HepG2 (cell line): ENCODE measurements around the gene LRRC8E. TPM values are rescaled to one million over a fixed set of nuclear protein-coding genes. Genes with fewer than 3 reads are reported as not detected.

ENCODE experiments used
- CBX5 ChIP-seq: sonication (generic); formaldehyde crosslinking; IDR thresholded peaks from 2 replicates; pipeline ENCODE4 v1.4.0; 2020; ENCODE audit warnings: missing genetic modification reagents, borderline replicate concordance
- FOXC1 ChIP-seq: sonication (generic); formaldehyde crosslinking; IDR thresholded peaks from 2 replicates; pipeline ENCODE4 v1.8.0; 2022; ENCODE audit warnings: mild to moderate bottlenecking, missing genetic modification reagents, borderline replicate concordance
- GTF3A ChIP-seq: sonication (generic); formaldehyde crosslinking; conservative IDR thresholded peaks from 2 replicates; pipeline ENCODE4 v1.4.0; 2020; ENCODE audit warnings: mild to moderate bottlenecking, missing genetic modification reagents
- GZF1 ChIP-seq: sonication (generic); formaldehyde crosslinking; IDR thresholded peaks from 2 replicates; pipeline ENCODE4 v1.5.1; 2020; ENCODE audit warnings: mild to moderate bottlenecking, missing genetic modification reagents
- HBP1 ChIP-seq: IDR thresholded peaks from 2 replicates; pipeline ENCODE4 v1.6.1; 2016; ENCODE audit warnings: low read depth, control low read depth
- KAT8 ChIP-seq: IDR thresholded peaks from 2 replicates; pipeline ENCODE4 v1.6.1; 2016; ENCODE audit warnings: missing genetic modification reagents, missing compliant biosample characterization
- KMT2A ChIP-seq: sonication (generic); formaldehyde crosslinking; IDR thresholded peaks from 2 replicates; pipeline ENCODE4 v1.4.0; 2020; ENCODE audit warnings: missing genetic modification reagents
- MED1 ChIP-seq: sonication (generic); formaldehyde crosslinking; IDR thresholded peaks from 2 replicates; pipeline ENCODE4 v1.4.0; 2020; ENCODE audit warnings: missing genetic modification reagents
- NCOR1 ChIP-seq: fragments of 200-600 bp; sonication (generic); IDR thresholded peaks from 2 replicates; pipeline ENCODE4 v1.7.0; 2017; ENCODE audit warnings: antibody characterized with exemption, low read length, borderline replicate concordance
- PHF20 ChIP-seq: sonication (generic); formaldehyde crosslinking; IDR thresholded peaks from 2 replicates; pipeline ENCODE4 v1.5.0; 2020; ENCODE audit warnings: mild to moderate bottlenecking, missing genetic modification reagents
- RBFOX2 ChIP-seq: fragments of 200-400 bp; formaldehyde crosslinking; IDR thresholded peaks from 2 replicates; pipeline ENCODE4 v1.6.1; 2017; ENCODE audit warnings: low read depth, mild to moderate bottlenecking, low read length
- SNAPC2 ChIP-seq: sonication (generic); formaldehyde crosslinking; IDR thresholded peaks from 2 replicates; pipeline ENCODE4 v1.8.1; 2022; ENCODE audit warnings: mild to moderate bottlenecking, missing genetic modification reagents
- SRF ChIP-seq: IDR thresholded peaks from 2 replicates; pipeline ENCODE4 v1.6.1; 2011; ENCODE audit warnings: mild to moderate bottlenecking, low read depth, low read length, moderate library complexity
- TCF12 ChIP-seq, 2 experiments: fragments of 450-650 bp in 1 of 2; sonication (generic) in 1 of 2; formaldehyde crosslinking in 1 of 2; IDR thresholded peaks; 2 replicates each; pipeline versions ENCODE4 v1.6.1 to v1.8.0; 2017 to 2022; ENCODE audit warnings: antibody characterized with exemption in 1 of 2, mild to moderate bottlenecking in 1 of 2, missing genetic modification reagents in 1 of 2, moderate library complexity in 1 of 2
- TERF1 ChIP-seq: sonication (generic); formaldehyde crosslinking; IDR thresholded peaks from 2 replicates; pipeline ENCODE4 v1.8.0; 2022; ENCODE audit warnings: mild to moderate bottlenecking, missing genetic modification reagents, moderate library complexity
- THRA ChIP-seq: sonication (generic); formaldehyde crosslinking; IDR thresholded peaks from 2 replicates; pipeline ENCODE4 v1.4.0; 2020; ENCODE audit warnings: missing genetic modification reagents, borderline replicate concordance
- THYN1 ChIP-seq: sonication (generic); formaldehyde crosslinking; IDR thresholded peaks from 2 replicates; pipeline ENCODE4 v1.8.1; 2023; ENCODE audit warnings: low read depth, mild to moderate bottlenecking, moderate library complexity, missing genetic modification reagents, borderline replicate concordance
- TSC22D2 ChIP-seq: sonication (generic); formaldehyde crosslinking; IDR thresholded peaks from 2 replicates; pipeline ENCODE4 v1.5.1; 2020; ENCODE audit warnings: missing genetic modification reagents, mild to moderate bottlenecking, borderline replicate concordance
- ZBTB38 ChIP-seq: sonication (generic); formaldehyde crosslinking; IDR thresholded peaks from 2 replicates; pipeline ENCODE4 v1.5.1; 2020; ENCODE audit warnings: mild to moderate bottlenecking, missing genetic modification reagents
- ZFYVE20 ChIP-seq: sonication (generic); formaldehyde crosslinking; IDR thresholded peaks from 2 replicates; pipeline ENCODE4 v1.8.0; 2023; ENCODE audit warnings: low read depth, mild to moderate bottlenecking, moderate library complexity, missing genetic modification reagents, borderline replicate concordance
- ZNF138 ChIP-seq: sonication (generic); formaldehyde crosslinking; IDR thresholded peaks from 2 replicates; pipeline ENCODE4 v1.5.0; 2020; ENCODE audit warnings: mild to moderate bottlenecking, low read depth, missing genetic modification reagents
- ZNF33A ChIP-seq: sonication (generic); formaldehyde crosslinking; IDR thresholded peaks from 2 replicates; pipeline ENCODE4 v1.5.1; 2020; ENCODE audit warnings: missing genetic modification reagents, mild to moderate bottlenecking, moderate library complexity, borderline replicate concordance
- ZNF460 ChIP-seq: sonication (generic); formaldehyde crosslinking; IDR thresholded peaks from 2 replicates; pipeline ENCODE4 v1.5.1; 2020; ENCODE audit warnings: missing genetic modification reagents, mild to moderate bottlenecking, borderline replicate concordance
- ZNF562 ChIP-seq: sonication (generic); formaldehyde crosslinking; IDR thresholded peaks from 2 replicates; pipeline ENCODE4 v1.8.0; 2022; ENCODE audit warnings: missing genetic modification reagents, borderline replicate concordance
- ZNF567 ChIP-seq: sonication (generic); formaldehyde crosslinking; IDR thresholded peaks from 2 replicates; pipeline ENCODE4 v1.8.1; 2023; ENCODE audit warnings: mild to moderate bottlenecking, missing genetic modification reagents, borderline replicate concordance
- ZNF570 ChIP-seq: sonication (generic); formaldehyde crosslinking; IDR thresholded peaks from 2 replicates; pipeline ENCODE4 v1.4.0; 2020; ENCODE audit warnings: mild to moderate bottlenecking, missing genetic modification reagents, borderline replicate concordance
- ZNF605 ChIP-seq: sonication (generic); formaldehyde crosslinking; IDR thresholded peaks from 2 replicates; pipeline ENCODE4 v1.8.0; 2022; ENCODE audit warnings: mild to moderate bottlenecking, missing genetic modification reagents
- ZNF619 ChIP-seq: sonication (generic); formaldehyde crosslinking; IDR thresholded peaks from 2 replicates; pipeline ENCODE4 v1.4.0; 2020; ENCODE audit warnings: mild to moderate bottlenecking, missing genetic modification reagents
- ZSCAN21 ChIP-seq: sonication (generic); formaldehyde crosslinking; IDR thresholded peaks from 2 replicates; pipeline ENCODE4 v1.8.0; 2022; ENCODE audit warnings: mild to moderate bottlenecking, missing genetic modification reagents, moderate library complexity, borderline replicate concordance
- polyA plus RNA-seq, 8 experiments: library from polyadenylated mRNA; depleted of rRNA in 3 of 8; stranded (reverse) in 7 of 8; unstranded in 1 of 8; fragments of >200 nt; fragmentation: Illumina TruSeq in 4 of 8; extraction: Trizol in 4 of 8; gene quantifications; 2 replicates each; pipeline versions ENCODE4 v1.2.1 to v1.2.3, GENCODE V29; 2011 to 2016; ENCODE audit warnings: low read depth in 4 of 8, missing spikeins in 1 of 8, mixed read lengths in 1 of 8; ENCODE audit not compliant: insufficient read depth in 1 of 8
- total RNA-seq, 5 experiments: library from RNA; depleted of rRNA; stranded (reverse); fragments of >200 nt; fragmentation: Illumina TruSeq; extraction: Trizol; gene quantifications; 2 replicates each; pipeline ENCODE4 v1.2.3, GENCODE V29; 2016; ENCODE audit warnings: low read depth in 1 of 5

The LRRC8E gene
- total and polyA plus RNA-seq, 2 of the 13 experiments (the other 11 are each of a cell fraction or from before 2014, with no cell fraction given) = 8.0 to 10.3 TPM

GRCh38 chr19:7897292-7897691 is 9.0 kb downstream of the LRRC8E start (continued):
- no peak for TF ChIP-seq ZNF570
- TF ChIP-seq TSC22D2 (CRISPR knock-in tag) = no peak
- TF ChIP-seq NCOR1 = peak; percentile 79; the same call in 1 of the 2 replicates
- no peak for TF ChIP-seq ZNF562 (CRISPR knock-in tag)
- TF ChIP-seq ZSCAN21 (CRISPR knock-in tag) = no peak
- no peak for TF ChIP-seq KMT2A (CRISPR knock-in tag)
- no peak for TF ChIP-seq RBFOX2
- TF ChIP-seq SRF = no peak
- TF ChIP-seq ZFYVE20 (CRISPR knock-in tag) = no peak
- TF ChIP-seq THRA (CRISPR knock-in tag) = peak; percentile 77; the same call in 1 of the 2 replicates
- TF ChIP-seq GZF1 (CRISPR knock-in tag) = no peak
- no peak for TF ChIP-seq ZNF605 (CRISPR knock-in tag)
- TF ChIP-seq ZBTB38 (CRISPR knock-in tag) = peak; percentile 44; the same call in 1 of the 2 replicates
- no peak for TF ChIP-seq SNAPC2 (CRISPR knock-in tag)
- TF ChIP-seq GTF3A = no peak
- no peak for TF ChIP-seq TCF12 (IDR thresholded peaks at IDR 0.05)
- TF ChIP-seq TCF12 (CRISPR knock-in tag; IDR thresholded peaks at IDR 0.05) = peak; percentile 27; the same call in 1 of the 2 replicates
- no peak for TF ChIP-seq ZNF619
- TF ChIP-seq ZNF33A (CRISPR knock-in tag) = 0 out of 2 replicates have a peak, but pooled peaks have one; percentile 52
- TF ChIP-seq HBP1 (CRISPR knock-in tag) = no peak
- TF ChIP-seq PHF20 = no peak
- no peak for TF ChIP-seq ZNF567
- TF ChIP-seq ZNF138 (CRISPR knock-in tag) = no peak
- TF ChIP-seq MED1 (CRISPR knock-in tag) = peak; percentile 77
- no peak for TF ChIP-seq CBX5 (CRISPR knock-in tag)
- TF ChIP-seq ZNF460 = peak; percentile 82; the same call in 1 of the 2 replicates
- peak; percentile 62; the same call in 1 of the 2 replicates for TF ChIP-seq KAT8 (CRISPR knock-in tag)
- no peak for TF ChIP-seq THYN1 (CRISPR knock-in tag)
- TF ChIP-seq TERF1 (CRISPR knock-in tag) = no peak
- TF ChIP-seq FOXC1 = no peak
